HG02885 (cell line): ENCODE data around the gene ADGRD1.

Experiments
- ATAC-seq: cut with Tn5 transposase; IDR thresholded peaks from one replicate; pipeline ENCODE4 v1.9.1; 2021; ENCODE audit warnings: mild to moderate bottlenecking; ENCODE audit not compliant: unreplicated experiment, poor library complexity

The ADGRD1 gene

GRCh38 chr12:131095826-131096680, 142.3 kb downstream of the ADGRD1 start:
- ATAC-seq: no peak

GRCh38 chr12:131096681-131097181, 143.0 kb downstream of the ADGRD1 start:
- ATAC-seq: no peak

GRCh38 chr12:131097202-131098177, 143.8 kb downstream of the ADGRD1 start:
- ATAC-seq: no peak

GRCh38 chr12:131098178-131098981, 144.7 kb downstream of the ADGRD1 start:
- no peak for ATAC-seq

- ATAC-seq: no peak
Measured at GRCh38 chr12:131100031-131100674, 146.4 kb downstream of the ADGRD1 start.

GRCh38 chr12:131101006-131101405, 147.3 kb downstream of the ADGRD1 start:
- ATAC-seq: no peak

GRCh38 chr12:131101703-131102492, 148.2 kb downstream of the ADGRD1 start:
- peak; percentile 74 for ATAC-seq

GRCh38 chr12:131102493-131102931, 148.8 kb downstream of the ADGRD1 start:
- no peak for ATAC-seq

- no peak for ATAC-seq
Measured at GRCh38 chr12:131102991-131103668, 149.4 kb downstream of the ADGRD1 start.

- no peak for ATAC-seq
Measured at GRCh38 chr12:131103669-131104462, 150.2 kb downstream of the ADGRD1 start.

GRCh38 chr12:131104463-131105350, 151.0 kb downstream of the ADGRD1 start:
- ATAC-seq: peak; percentile 73

GRCh38 chr12:131105351-131105735, 151.6 kb downstream of the ADGRD1 start:
- ATAC-seq: no peak

- no peak for ATAC-seq
Measured at GRCh38 chr12:131105736-131106348, 152.1 kb downstream of the ADGRD1 start.

- no peak for ATAC-seq
Measured at GRCh38 chr12:131106349-131106941, 152.7 kb downstream of the ADGRD1 start.

- ATAC-seq: no peak
Measured at GRCh38 chr12:131108177-131108955, 154.7 kb downstream of the ADGRD1 start.
